Lung (tissue), 12 donors: Measurements from ENCODE around the gene HHLA2. TPM values are rescaled to one million over a fixed set of nuclear protein-coding genes. Genes with fewer than 3 reads are reported as not detected.

ENCODE experiments used
- ATAC-seq: fragments of 200-7000 bp; cut with Tn5 transposase; one replicate; pipeline ENCODE4 v1.9.1; 2020; ENCODE audit warnings: moderate number of reproducible peaks; ENCODE audit not compliant: insufficient read depth, low FRiP score
- DNase-seq, 3 donors: peaks; one replicate each; pipeline ENCODE4 v3.0.0-alpha.2; 2013 to 2017
- H3K27ac ChIP-seq, 2 donors: one replicate each; pipeline ENCODE4 v1.5.1; 2013; ENCODE audit warnings: mild to moderate bottlenecking in 2 of 2, moderate library complexity in 2 of 2, control low read depth in 1 of 2, inconsistent platforms in 1 of 2, low read depth in 1 of 2, low read length in 1 of 2
- H3K27me3 ChIP-seq, 3 donors: one replicate each; pipeline ENCODE4 v1.5.1; 2013; ENCODE audit warnings: low read length in 2 of 3; ENCODE audit not compliant: control insufficient read depth in 3 of 3, insufficient read depth in 3 of 3
- H3K36me3 ChIP-seq, 4 donors: one replicate each; pipeline ENCODE4 v1.5.1; 2013; ENCODE audit warnings: low read length in 4 of 4, mild to moderate bottlenecking in 1 of 4, moderate library complexity in 1 of 4; ENCODE audit not compliant: control insufficient read depth in 4 of 4, insufficient read depth in 4 of 4
- H3K4me1 ChIP-seq, 5 donors: one replicate each; pipeline ENCODE4 v1.5.1; 2013; ENCODE audit warnings: low read length in 5 of 5, mild to moderate bottlenecking in 2 of 5, moderate library complexity in 1 of 5; ENCODE audit not compliant: control insufficient read depth in 5 of 5, insufficient read depth in 5 of 5
- H3K4me3 ChIP-seq: one replicate; pipeline ENCODE4 v1.5.1; 2013; ENCODE audit warnings: mild to moderate bottlenecking, control low read depth, moderate library complexity
- H3K9ac ChIP-seq, 2 donors: one replicate each; pipeline ENCODE4 v1.5.1; 2013; ENCODE audit warnings: low read length in 2 of 2, control low read depth in 1 of 2; ENCODE audit not compliant: insufficient read depth in 1 of 2
- H3K9me3 ChIP-seq, 4 donors: one replicate each; pipeline ENCODE4 v1.5.1; 2013; ENCODE audit warnings: low read length in 3 of 4, mild to moderate bottlenecking in 1 of 4, moderate library complexity in 1 of 4; ENCODE audit not compliant: control insufficient read depth in 4 of 4, insufficient read depth in 3 of 4
- WGBS, 2 donors: extraction: QIAGEN DNeasy Blood & Tissue Kit; methylation state at CpG; one replicate each; pipeline ENCODE4 v1.1.7; 2013; 5-methylcytosine and 5-hydroxymethylcytosine counted together
- polyA plus RNA-seq, 2 donors: library from polyadenylated mRNA; stranded (reverse); fragments of 200-250 nt; gene quantifications; one replicate each; pipeline ENCODE4 v1.2.1, GENCODE V29; 2013
- total RNA-seq, 2 donors: library from RNA; depleted of rRNA in 1 of 2; stranded (reverse); fragments of >200 nt in 1 of 2; gene quantifications; one replicate each; pipeline ENCODE4 v1.2.1, GENCODE V29; 2014 to 2021
- TF ChIP-seq, protein P1 (sequence below): IDR thresholded peaks from 2 replicates; pipeline ENCODE4 v1.5.1; 2012; ENCODE audit warnings: mild to moderate bottlenecking; ENCODE audit errors: control extremely low read depth, extremely low read depth
- donor health status: control.
- donor health status: control.
- donor health status: Bipolar disorder and iron deficiency.
- donor health status: healthy.
- donor health status: DM: yes; HTN: yes; CAD: no.

Gene HHLA2
- total and polyA plus RNA-seq, 4 donors = 1.8 to 20.2 (median 3.5) TPM

DNA sequence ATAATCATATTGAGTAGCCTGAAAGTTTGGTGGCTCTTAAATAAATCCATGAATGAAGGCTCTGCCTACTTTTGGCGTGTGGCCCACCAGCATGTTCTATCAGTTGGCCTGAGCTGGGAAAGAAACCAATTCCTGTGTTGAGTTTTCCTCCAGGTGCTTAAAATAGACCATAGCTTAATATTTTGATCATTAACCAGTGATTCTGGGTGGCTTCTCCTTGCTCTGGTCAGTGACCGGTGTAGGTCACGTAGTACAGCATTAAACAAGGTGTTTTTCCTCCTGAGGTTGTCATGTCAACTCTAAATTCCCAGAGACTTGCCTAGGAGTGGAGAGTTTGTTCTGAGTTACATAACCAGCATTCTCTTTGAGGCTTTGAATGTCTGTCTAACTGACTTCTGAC is 1.3 kb downstream of the HHLA2 start:
- WGBS, 2 donors = 58 to 75% methylated on average over 3 of the region's 3 CpGs
- Histone ChIP-seq H3K9ac (no peak overlapping the region), H3K4me3 (no peak overlapping the region), H3K4me1 (peaks cover 0 to 6% (median 3%) of the 10 kb centered on the region in 5 donors), H3K27me3 (no peaks in the 10 kb centered on the region), H3K27ac (no peak overlapping the region), H3K36me3 (no peaks in the 10 kb centered on the region), H3K9me3 (no peaks in the 10 kb centered on the region)
- DNase-seq = peak; percentile 47 to 62 (median 48)
- ATAC-seq = no peak
- TF ChIP-seq, protein P1, sequence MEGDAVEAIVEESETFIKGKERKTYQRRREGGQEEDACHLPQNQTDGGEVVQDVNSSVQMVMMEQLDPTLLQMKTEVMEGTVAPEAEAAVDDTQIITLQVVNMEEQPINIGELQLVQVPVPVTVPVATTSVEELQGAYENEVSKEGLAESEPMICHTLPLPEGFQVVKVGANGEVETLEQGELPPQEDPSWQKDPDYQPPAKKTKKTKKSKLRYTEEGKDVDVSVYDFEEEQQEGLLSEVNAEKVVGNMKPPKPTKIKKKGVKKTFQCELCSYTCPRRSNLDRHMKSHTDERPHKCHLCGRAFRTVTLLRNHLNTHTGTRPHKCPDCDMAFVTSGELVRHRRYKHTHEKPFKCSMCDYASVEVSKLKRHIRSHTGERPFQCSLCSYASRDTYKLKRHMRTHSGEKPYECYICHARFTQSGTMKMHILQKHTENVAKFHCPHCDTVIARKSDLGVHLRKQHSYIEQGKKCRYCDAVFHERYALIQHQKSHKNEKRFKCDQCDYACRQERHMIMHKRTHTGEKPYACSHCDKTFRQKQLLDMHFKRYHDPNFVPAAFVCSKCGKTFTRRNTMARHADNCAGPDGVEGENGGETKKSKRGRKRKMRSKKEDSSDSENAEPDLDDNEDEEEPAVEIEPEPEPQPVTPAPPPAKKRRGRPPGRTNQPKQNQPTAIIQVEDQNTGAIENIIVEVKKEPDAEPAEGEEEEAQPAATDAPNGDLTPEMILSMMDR = no peak

DNA sequence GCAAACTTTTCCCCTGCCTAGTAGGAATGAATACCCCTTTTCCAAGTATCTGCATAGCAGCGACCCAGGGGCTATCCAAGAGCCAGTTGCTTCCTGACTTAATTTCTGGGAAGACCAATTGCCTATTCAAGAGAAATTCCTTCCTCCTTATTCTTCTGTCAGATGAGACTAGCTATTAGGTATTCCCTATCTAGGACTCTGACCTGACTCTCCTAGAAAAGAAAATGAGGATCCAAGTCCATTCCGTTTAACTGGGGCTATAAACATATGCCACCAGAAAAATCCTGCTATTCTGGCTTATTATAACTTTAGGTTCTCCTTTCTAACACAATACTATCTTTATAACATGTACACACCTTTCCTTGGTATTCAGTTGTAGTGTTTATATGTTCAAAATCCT is 1.7 kb downstream of the HHLA2 start:
- Histone ChIP-seq H3K9ac (no peak overlapping the region), H3K27ac (no peak overlapping the region), H3K36me3 (no peaks in the 10 kb centered on the region), H3K4me3 (no peak overlapping the region), H3K4me1 (peaks cover 0 to 6% (median 3%) of the 10 kb centered on the region in 5 donors), H3K9me3 (no peaks in the 10 kb centered on the region), H3K27me3 (no peaks in the 10 kb centered on the region)
- 61 to 80% methylated on average over 2 of the region's 2 CpGs for WGBS, 2 donors
- no peak for ATAC-seq
- DNase-seq = no peak
- TF ChIP-seq, protein P1 = no peak

DNA sequence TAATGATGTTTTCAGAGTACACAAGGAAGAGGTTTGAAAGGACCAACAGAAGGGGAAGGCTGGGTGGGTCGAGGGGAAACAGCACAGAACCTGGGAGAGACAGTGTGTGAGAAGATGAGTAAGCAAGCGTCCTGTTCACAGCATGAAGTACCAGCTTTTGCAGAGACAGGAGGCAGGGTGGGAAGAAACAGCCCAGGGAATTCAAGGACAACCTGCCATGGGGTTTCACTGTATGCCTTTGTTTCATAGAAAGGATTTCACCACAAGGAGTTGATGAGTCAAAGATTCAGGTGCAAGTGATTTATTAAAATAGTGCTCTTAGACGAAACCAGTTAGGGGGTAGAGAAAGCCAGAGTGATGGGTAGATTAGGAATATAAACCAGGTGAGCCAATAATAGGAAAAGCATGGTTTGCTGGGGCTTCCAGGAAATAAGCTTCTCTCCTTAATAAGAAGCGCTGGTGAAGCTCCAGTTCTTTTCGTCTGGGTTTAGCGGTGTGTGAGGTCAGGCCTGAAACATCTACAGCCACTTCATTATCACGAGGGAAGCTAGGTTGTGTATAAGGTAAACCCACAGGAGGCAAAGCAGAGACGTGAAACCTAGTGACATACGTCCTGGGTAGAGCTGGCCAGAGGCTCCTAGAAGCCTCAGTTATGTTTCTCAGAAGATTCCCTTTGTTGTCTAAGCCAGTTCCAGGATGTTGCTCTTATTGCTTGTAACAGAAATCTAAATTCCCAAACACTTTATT is 3.9 kb downstream of the HHLA2 start:
- H3K9me3 ChIP-seq = no peaks in the 10 kb centered on the region
- H3K4me3 ChIP-seq = no peak overlapping the region
- H3K36me3 ChIP-seq = no peaks in the 10 kb centered on the region
- peaks cover 0 to 6% (median 3%) of the 10 kb centered on the region in 5 donors for H3K4me1 ChIP-seq
- H3K27me3 ChIP-seq = no peaks in the 10 kb centered on the region
- H3K27ac ChIP-seq = no peak overlapping the region
- TF ChIP-seq, protein P1 = no peak
- no peak for ATAC-seq
- 72 to 83% methylated on average over 9 of the region's 9 CpGs for WGBS, 2 donors
- H3K9ac ChIP-seq = no peak overlapping the region
- no peak for DNase-seq
